Activated T-cell treated with anti-CD3 and anti-CD28 coated beads for 1 hour (primary cell): ENCODE measurements around the gene TBCEL.

ENCODE experiments used
- DNase-seq: peaks from one replicate; pipeline ENCODE4 v3.0.0-alpha.2; 2020; ENCODE audit warnings: low read depth

The TBCEL gene

DNA sequence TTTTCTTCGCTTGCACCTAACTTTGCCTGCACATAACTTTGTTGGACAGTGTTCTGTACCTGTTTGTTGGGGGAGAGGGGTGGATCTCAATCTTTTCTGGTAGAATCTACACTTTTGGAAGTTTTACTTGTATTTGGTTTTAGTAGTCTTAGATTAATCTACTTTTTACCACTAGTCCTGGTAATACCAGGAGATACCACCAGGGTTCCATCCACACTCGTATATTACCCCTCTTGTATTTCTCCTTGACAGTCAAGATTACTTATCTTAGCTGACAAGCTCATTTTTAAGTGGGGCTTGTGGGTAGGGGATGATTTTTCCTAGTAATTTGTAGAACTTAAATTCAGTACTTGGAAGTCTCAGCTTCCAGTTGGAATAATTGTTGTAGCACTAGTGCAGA, 39.8 kb downstream of the TBCEL start:
- DNase-seq, result no peak

DNA sequence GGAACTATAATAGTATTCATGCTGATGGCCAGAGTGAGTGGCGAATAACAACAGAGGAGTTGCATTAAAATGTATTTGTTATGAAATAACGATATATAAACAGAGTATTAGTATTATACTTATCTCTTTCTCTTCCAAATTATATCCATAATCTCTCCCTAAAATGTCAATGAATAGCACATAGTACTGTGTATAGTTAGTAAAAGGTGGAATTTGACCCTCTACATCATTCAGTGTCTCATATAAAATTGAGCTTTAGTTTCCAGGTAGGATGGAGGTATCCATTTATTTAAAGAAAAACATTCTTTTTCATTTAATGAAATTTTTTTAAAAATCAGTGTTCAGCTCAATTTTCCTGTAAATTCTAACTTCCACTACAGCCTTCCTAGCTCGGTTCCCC, 42.7 kb downstream of the TBCEL start:
- DNase-seq, result no peak

DNA sequence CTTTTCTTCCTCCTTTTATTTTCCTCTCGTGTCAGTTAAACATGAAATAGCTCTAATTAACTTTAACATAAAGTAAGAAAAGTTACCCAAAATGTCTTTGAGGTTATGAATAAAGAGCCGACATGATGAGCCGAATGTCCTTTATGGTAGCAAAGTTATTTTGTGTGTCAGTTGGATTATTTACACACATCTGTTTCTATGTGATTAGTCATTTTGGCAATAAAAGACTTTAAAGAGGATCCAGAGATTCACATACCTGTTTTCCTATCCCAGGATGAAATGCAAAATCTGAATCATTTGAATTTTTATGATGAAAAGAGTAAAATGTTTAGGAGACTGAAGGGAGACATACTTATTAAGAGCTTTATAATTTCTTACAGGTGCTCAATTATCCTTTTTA, 43.1 kb downstream of the TBCEL start:
- DNase-seq, result no peak

DNA sequence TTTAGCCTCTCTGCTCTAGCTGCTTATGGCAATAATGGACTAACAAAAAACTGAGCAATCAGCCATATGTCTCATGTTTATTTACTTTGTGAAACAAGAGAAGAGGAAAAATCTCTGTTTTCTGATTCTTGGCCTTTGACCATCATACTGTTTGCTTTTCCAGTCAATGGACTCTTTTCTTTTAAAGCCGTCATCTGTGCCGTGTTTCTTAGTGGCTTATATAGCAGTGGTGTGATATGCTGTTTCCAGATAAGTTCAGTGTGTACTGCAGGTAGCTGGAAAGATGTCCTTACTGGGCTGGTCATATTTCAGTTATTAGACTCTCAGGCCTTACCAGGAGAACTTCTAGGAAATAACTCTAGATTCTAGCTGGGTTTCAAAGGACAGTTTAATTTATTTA, 43.6 kb downstream of the TBCEL start:
- DNase-seq, result no peak

DNA sequence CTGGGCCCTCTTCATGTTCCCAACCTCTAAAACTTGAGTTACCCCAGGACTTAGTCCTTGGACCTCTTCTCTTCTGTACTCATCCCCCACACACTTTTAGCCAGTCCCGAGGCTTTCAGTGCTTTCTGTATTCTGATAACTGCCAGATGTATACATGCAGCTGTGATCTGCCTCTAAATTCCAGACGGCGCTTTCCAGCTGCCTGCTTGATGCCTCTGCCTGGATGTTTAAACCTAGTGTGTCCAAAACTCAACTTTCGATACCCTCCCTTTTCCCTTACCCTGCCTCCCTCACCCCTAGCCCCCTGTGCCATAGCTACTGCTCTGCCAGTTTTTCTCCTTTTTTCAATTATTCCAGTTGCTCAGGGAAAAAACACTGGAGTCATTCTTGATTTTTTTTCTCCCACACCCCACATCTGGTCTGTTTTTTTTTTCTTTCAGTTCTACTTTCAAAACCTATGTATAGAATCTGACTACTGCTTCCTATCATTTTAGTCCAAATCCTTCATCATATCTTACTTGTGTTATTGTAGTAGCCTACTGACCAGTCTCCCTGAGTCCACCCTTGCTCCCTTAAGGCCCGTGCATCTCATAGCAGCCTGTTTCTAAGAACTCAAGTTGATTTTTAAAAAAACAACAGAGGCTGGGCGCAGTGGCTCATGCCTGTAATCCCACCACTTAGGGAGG, 44.2 kb downstream of the TBCEL start:
- no peak for DNase-seq

DNA sequence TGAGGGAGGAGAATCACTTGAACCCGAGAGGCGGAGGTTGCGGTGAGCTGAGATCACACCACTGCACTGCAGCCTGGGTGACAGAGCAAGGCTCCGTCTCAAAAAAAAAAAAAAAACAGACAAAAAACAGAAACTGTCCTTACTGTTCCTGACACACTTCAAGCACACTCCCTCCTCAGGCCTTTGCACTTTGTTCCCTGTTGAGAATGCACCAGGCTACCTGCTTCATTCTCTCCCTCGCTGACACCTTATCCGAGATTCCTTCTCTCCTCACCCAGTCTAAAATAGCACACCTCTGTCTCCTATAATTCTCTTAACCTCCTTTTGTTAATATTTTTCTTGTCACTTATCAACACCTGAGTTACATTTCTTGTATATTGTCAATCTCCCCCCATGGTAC, 44.9 kb downstream of the TBCEL start:
- no peak for DNase-seq

DNA sequence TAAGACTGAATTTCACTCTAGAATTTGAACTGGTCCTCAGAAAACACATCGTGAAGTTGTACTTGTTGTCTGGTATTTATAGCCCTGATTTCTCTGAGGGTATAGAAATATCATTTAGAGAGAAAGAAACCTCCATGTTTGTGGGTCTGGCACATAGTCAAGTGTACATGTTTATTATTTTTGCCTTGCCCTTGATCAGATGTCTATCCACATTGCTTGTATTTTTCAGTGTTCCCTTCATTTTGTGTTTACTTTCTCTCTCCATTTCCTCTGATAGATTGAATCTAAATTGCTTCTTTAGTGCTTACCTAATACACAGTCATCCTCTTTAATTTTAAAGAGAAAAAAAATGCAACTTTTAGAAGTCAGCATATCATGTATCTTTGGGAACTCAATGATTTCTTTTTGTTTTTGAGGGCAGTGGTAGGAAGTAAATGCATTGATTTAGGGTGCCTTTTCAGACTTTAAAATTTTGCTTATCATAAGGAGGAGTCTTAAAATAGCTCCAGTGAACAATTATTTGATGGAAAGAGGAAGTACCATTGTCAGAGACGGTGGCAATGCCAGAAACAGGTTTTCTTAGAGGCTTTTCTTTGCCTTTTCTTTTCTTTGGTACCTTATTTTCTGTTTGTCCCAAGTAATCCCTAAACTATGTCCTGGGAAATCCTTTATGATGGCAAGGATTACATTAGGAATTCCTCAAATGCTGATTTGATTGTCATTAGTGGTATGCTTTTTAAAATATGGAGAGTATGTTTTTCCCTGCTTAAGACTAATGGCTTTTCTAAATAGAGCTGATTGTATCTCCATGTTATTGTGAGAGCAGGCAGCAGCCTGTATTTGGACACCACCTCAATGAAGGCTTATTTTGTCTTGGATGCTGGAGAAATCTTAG, 47.3 kb downstream of the TBCEL start:
- DNase-seq, result no peak

DNA sequence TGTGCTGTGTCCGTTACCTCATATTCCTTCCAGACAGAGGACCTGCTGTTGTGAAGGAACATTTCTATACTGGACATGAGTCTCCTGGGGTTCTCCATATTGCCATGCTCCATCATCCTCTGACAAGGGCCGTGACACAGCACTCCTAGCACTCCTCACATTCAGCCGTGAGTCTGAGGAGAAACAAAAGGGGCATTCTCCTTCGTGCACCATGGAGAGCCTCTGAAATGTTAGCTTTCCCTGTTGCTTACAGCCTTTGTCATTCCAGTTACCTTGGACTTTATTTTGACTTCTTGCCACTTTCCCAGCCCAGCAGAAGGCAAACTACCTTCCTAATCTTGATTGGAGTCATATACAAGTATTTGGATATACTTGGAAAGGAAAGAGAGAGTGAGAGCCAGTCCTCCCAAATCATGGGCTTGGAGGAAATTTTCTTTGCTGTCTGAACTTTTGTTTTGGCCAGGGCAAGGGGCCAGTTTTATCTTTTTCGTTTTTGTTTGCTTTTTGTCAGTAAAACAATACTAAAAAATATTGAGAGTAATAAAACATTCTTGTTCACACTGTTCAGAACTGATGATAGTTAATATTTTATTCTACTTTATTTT, 48.0 kb downstream of the TBCEL start:
- DNase-seq, result no peak

DNA sequence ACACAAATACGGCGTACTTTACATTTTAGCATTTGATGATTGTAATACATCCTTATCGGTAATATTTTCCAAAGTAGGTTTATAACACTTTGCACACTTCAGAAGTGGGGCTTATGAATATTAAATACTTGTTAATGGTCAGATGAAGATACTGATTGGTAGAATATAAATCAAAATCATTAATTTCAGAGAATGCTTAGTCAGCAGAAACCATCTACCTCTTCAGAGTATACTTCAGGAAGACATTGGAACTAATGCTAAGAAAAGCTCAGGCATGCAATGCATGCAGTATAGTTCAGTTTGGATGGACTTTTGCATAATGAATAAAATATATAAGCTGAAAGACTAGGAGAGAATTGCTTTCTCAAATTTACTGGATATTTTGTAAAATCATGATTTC, 57.4 kb downstream of the TBCEL start:
- no peak for DNase-seq

DNA sequence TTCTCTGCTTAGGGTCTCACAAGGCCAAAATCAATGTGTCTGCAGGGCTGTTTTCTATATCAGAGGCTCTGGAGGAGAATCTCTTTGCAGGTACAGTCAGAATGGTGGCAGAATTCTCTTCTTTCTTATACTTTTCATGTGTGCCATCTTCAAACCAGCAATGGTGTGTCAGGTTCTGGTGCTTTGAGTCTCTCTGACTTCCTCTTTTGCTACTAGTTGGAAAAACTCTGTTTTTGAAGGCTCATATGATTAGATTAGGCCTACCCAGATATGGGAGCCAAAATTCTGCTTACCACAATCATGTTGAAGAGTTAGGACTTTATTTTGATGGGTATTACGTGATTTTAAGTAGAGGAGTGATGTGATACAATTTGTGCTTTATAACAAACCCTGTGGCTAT, 58.3 kb downstream of the TBCEL start:
- no peak for DNase-seq

DNA sequence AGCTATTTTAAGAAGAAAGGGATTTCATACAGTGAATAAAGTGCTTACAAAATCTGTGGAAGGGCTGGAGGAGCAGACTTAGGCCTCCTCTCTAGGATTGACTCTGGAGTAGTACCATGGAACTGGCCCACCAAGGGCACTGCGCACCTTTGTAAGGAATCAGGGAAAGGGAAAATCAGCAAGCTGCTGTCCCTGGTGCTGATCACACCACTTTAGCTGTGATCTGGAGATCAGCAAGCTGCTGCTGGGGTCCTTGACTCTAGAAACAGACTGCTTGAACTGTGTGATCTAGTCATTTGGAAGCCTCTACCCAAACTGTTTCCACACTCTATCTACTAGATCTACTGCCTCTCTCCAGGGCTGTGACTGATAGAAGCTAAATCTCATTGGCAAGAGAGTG, 58.8 kb downstream of the TBCEL start:
- DNase-seq, result no peak

DNA sequence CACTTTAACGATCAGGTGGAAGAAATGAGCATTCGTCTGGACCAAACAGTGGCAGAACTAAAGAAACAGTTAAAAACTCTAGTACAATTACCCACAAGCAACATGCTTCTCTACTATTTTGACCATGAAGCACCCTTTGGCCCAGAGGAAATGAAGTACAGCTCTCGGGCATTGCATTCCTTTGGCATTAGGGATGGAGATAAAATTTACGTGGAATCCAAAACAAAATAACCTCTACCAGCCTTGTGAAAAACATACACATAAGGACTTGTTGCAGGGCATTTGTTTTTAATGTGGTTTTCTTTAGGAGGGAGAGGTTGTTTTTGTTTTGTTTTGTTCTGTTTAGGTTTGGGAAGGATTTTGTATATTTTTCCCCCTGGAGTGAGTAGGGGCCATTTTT, 63.0 kb downstream of the TBCEL start:
- no peak for DNase-seq

DNA sequence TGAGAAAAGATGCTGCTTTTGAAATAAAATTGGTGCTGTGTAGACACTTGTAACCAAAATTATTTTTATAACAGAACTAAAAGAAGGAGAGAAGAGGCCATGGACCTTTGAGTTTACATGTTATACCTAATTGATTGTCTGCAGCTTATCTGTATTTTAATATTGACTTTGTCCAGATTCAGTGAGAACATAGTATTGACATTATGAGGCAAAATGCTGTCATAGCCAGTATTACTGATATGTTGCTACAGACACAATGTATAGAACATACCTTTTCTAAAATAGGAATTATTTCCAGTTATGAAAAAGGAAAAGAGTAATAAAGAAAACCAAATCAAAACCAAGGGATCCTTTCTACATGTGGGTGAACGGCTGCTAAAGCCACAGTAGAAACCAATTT, 65.7 kb downstream of the TBCEL start:
- DNase-seq, result no peak

DNA sequence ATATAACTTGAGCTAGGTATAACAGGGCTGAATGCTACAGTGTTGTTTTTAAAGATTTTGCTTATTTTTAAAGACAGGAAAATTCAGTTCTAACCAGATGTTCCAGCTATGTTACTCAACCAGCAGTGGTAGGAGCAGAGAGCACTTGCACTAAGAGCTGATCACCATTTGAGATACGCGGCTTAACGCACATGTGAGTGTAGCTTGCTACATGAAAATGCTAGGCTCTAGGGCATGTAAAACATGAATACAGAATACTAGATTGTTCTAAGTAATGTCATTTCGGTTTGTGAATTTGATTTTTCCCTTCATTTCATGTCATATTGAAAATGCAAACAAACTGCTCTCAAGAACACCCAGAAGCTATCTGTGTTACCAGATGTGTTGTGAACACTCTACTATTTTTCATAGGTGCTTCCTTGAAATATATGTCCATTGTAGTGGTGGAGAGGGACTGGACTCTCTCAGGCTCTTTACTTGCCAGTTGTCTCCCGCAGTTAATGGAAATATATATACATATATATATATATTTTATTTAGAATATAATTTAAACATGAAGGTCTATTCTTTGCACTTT, 66.3 kb downstream of the TBCEL start:
- DNase-seq, result no peak

DNA sequence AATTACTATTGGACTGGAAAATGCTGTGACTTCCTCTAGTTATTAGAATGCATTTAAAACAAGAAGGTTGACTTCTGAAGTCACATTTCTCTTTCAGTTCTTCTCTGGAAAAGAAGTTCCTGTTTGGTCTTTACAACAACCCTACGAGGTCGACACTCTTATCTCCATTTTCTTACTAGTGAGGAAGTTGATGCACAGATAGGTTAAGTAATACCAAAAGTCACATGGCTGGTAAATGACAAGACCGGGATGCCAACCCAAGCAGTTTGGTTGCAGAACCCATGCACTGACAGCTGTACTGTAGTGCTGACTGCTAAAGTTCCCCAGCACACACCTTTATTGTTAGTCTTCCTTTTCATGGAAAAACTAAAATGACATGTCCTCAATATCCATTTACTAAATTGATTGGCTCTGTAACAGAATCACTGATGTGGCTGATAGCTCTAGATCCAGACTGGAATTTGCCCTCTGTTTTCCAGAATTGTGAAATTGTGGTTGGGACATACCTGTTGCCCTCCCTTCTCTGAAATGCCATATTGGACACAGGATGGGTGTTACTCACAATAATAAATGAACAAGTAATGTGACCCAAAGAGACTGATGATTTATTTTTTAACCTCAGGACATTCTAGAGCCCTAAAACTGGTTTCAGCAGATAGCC, 67.7 kb downstream of the TBCEL start:
- DNase-seq, result no peak

DNA sequence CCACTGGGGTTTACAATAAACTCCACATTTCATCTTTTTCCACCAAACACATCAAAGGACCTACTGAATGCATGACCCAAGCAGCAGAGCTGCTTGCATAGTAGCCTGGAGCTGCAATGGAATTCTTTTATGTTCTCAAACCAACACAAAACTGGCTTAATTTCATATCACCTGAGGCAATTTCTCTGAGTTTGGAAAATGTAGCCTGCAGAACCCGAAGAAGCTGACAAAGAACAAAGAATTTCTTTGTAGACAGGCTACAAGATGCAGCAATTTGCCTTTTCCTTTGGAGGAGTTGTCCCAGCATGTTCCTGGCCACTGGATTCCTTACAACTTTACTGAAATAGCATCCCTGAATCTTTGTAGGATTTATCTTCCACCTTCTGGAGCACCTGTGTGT, 71.7 kb downstream of the TBCEL start:
- DNase-seq, result no peak

DNA sequence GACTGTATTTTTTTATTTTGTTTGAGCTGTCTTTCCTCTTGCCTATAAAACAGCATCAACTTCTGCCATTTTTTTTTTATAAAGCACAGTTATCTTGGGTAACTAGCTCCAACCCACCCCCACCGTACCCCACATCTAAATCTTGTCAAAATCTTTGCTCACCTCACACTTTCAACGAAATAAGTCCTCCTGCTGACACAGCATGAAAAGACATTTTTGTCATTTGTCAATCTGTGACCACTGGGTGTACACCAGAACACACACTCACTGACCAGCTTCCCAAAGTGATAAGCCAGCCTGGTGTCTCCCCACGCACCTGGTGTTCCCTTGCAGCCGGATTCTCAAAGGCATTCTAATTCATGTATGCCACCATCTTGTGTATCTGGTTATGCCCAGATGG, 75.5 kb downstream of the TBCEL start:
- DNase-seq, result no peak

DNA sequence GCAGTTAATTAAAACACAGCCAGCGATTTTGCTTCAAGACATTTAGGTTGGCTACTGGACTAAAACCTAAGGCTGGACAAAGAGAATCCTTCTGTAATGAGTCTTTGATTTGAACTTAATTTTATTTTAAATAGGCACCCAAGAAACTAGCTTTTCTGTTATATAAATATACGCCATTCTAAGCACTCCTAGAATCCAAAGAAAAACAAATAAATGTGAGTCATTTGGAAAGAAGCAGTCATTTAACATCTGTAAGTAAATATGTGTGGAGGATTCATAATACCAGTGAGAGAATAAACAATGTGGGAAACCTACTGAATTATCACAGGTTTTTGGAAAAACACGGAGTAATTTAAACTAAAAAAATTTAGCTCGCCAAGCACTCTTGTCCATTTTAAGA, 76.0 kb downstream of the TBCEL start:
- no peak for DNase-seq

DNA sequence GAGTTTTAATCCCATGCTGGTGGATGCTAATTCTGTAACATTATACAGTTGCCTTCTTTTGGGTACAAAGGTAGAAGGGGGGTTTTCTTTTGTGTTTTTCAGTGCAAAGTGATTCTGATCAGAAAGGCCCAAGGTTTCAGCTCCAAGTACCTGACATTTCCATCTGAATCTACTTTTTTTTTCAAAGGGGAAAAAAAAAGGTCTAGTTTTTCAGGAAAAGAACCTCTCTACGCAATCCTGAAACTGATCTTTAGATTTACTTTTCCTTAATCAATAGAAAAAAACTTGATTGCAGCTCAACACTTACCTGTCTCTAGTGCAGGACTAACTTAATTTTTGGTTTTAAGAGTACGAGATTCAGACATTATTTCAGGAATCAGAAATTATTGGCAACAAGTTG, 77.0 kb downstream of the TBCEL start, which contains the start of gene TECTA:
Gene TECTA (plus strand): TSS at position 301 of the 400 bp plus-strand sequence. CDS start 1,423 bp downstream, outside the sequence.
- no peak for DNase-seq

DNA sequence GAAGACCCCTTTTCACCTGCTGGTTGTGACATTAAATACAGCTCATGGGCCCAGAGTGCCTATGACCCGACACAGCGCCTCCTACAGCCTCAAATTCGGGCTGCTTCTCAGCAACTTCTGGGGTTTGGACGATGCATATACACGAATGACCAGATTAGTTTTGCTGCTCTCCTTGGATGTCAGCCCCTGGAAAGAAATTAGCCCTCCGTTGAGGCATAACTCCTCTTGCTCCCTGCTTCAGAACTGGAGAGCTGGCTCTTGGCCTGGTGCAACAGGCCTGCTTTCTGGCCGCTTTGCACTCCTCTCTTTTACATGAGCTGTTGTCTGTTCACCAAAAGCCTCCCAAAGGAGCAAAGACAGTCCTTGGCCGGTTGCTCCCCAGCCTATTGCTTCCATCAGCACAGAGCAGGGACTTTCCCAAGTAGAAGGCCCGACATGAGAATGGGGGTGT, 80.4 kb downstream of the TBCEL start:
- DNase-seq, result no peak

DNA sequence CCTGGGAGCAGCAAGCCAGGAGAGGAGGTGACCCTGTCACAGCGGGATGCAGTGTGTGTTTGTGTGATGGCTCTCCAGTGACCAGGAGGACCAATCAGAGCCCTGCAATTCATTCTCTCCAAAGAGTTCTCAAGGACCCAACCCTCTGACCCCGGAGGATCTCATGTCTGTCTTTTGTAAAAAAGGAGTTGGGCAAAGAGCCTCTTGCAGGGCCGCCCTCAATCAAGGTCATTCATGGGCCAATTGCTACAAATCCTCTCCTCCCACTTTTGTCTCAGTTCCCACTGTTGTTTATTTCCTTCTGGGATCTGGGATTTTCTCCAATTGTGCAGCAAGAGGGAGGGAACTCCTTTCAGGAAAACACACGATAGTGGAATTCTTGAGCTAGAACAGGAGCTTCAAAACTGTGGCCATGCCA, 81.2 kb downstream of the TBCEL start:
- no peak for DNase-seq
